Keratinocyte (primary cell): ENCODE data around the gene NUTM2G. TPM values are rescaled to one million over a fixed set of nuclear protein-coding genes. Genes with fewer than 3 reads are reported as not detected.
"Not testable (repeated sequence)": the region's sequence is repeated elsewhere in the genome, so short reads cannot be mapped to it uniquely, and the experiment has no call there.

Experiments used
- DNase-seq: peaks from one replicate; pipeline ENCODE4 v3.0.0-alpha.2; 2011; ENCODE audit warnings: low read depth, missing footprints, low spot score
- FAIRE-seq: peaks from 2 replicates; lab custom pipeline; 2011; peaks lifted over from hg19 to GRCh38; lab: Jason Lieb, UNC
- H2AFZ ChIP-seq: 2 replicates; pipeline ENCODE4 v1.6.0; 2012; ENCODE audit warnings: low read length, control low read depth, inconsistent platforms; ENCODE audit not compliant: control insufficient read depth
- H3K27ac ChIP-seq: 2 replicates; pipeline ENCODE4 v1.5.1; 2011; ENCODE audit warnings: low read length; ENCODE audit not compliant: control insufficient read depth, insufficient read depth
- H3K27me3 ChIP-seq: 3 replicates; pipeline ENCODE4 v1.6.0; 2011; ENCODE audit warnings: low read length; ENCODE audit not compliant: control insufficient read depth, insufficient read depth; ENCODE audit errors: extremely low read depth
- H3K36me3 ChIP-seq, 2 experiments: 2 replicates in 1 of 2; 3 replicates in 1 of 2; pipeline ENCODE4 v1.5.1; 2011; ENCODE audit warnings: low read length in 2 of 2, mild to moderate bottlenecking in 1 of 2; ENCODE audit not compliant: control insufficient read depth in 2 of 2, insufficient read depth in 2 of 2; ENCODE audit errors: extremely low read depth in 1 of 2
- H3K4me1 ChIP-seq: 3 replicates; pipeline ENCODE4 v1.5.1; 2011; ENCODE audit warnings: low read length; ENCODE audit not compliant: control insufficient read depth, insufficient read depth; ENCODE audit errors: extremely low read depth
- H3K4me2 ChIP-seq: 3 replicates; pipeline ENCODE4 v1.6.0; 2011; ENCODE audit warnings: low read depth, low read length; ENCODE audit not compliant: control insufficient read depth, insufficient read depth; ENCODE audit errors: extremely low read depth
- H3K4me3 ChIP-seq, 3 experiments: fragments of 200-600 bp in 1 of 3; sonication (generic) in 1 of 3; 2 replicates in 2 of 3; 3 replicates in 1 of 3; pipeline ENCODE4 v1.5.1; 2011 to 2016; ENCODE audit warnings: low read length in 3 of 3, mild to moderate bottlenecking in 3 of 3, control low read depth in 2 of 3, inconsistent platforms in 1 of 3, low read depth in 1 of 3, mixed read lengths in 1 of 3, mixed run types in 1 of 3, moderate library complexity in 1 of 3; ENCODE audit not compliant: control insufficient read depth in 2 of 3, insufficient read depth in 2 of 3; ENCODE audit errors: extremely low read depth in 1 of 3
- H3K79me2 ChIP-seq: 2 replicates; pipeline ENCODE4 v1.6.0; 2012; ENCODE audit warnings: low read length; ENCODE audit not compliant: control insufficient read depth, insufficient read depth
- H3K9ac ChIP-seq: 3 replicates; pipeline ENCODE4 v1.6.0; 2011; ENCODE audit warnings: low read length; ENCODE audit not compliant: control insufficient read depth, insufficient read depth; ENCODE audit errors: extremely low read depth
- H3K9me1 ChIP-seq: 3 replicates; pipeline ENCODE4 v1.6.0; 2011; ENCODE audit warnings: low read length; ENCODE audit not compliant: control insufficient read depth, insufficient read depth; ENCODE audit errors: extremely low read depth
- H3K9me3 ChIP-seq: 2 replicates; pipeline ENCODE4 v1.5.1; 2012; ENCODE audit warnings: low read depth, low read length; ENCODE audit not compliant: control insufficient read depth
- H4K20me1 ChIP-seq: 3 replicates; pipeline ENCODE4 v1.6.0; 2011; ENCODE audit warnings: low read length; ENCODE audit not compliant: control insufficient read depth, insufficient read depth; ENCODE audit errors: extremely low read depth
- dilution Hi-C: fragments of 300-500 bp; cut with MboI; formaldehyde crosslinking; loops from one replicate; pipeline ENCODE4 v1.7.0; 2020; ENCODE audit warnings: low sequenced_read_pairs; ENCODE audit not compliant: extremely low pct_ligation_motif_present
- polyA plus RNA-seq, 5 experiments: library from polyadenylated mRNA; depleted of rRNA in 3 of 5; stranded (reverse) in 3 of 5; stranded (forward) in 1 of 5; unstranded in 1 of 5; fragments of >200 nt; gene quantifications; 1 replicate in 1 of 5; 2 replicates in 3 of 5; 3 replicates in 1 of 5; pipeline versions ENCODE4 v1.2.1 to v1.2.3, GENCODE V29; 2011 to 2012; ENCODE audit warnings: missing spikeins in 2 of 5, low read depth in 1 of 5, low replicate concordance in 1 of 5

Gene NUTM2G
- polyA plus RNA-seq, 1 donor (not counting 4 experiments of a cell fraction or from before 2014, with no cell fraction given): not detected

DNA sequence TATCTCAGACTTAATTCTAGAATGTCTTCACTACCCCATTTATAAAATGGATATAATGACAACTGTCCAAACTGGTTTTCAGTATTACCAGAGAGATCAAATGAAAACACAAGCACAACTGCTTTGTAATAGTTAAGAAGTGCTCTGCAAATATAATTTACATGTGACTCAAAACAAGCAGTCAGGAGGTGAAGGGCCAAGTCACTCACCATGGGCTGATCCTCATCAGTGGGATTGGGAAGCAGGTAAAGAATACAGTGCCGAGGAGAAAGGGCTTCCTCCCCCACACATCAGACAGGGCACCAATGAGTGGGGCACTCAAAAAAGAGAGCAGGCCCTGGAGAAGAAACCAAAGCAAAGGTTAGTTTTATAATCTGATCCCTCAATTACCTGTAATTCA, 20.7 kb downstream of the NUTM2G start:
- FAIRE-seq, H3K9me3 ChIP-seq, H3K9me1 ChIP-seq, DNase-seq, H4K20me1 ChIP-seq, H3K27me3 ChIP-seq, H3K9ac ChIP-seq, H3K4me2 ChIP-seq, H3K4me3 ChIP-seq, H3K36me3 ChIP-seq, H3K27ac ChIP-seq, H3K4me1 ChIP-seq, H3K79me2 ChIP-seq, H2AFZ ChIP-seq, dilution Hi-C loops: not testable (repeated sequence)

GRCh38 chr9:96950539-96950938, 21.9 kb downstream of the NUTM2G start:
- H3K9ac ChIP-seq, H3K27me3 ChIP-seq, DNase-seq, H3K9me3 ChIP-seq, H3K79me2 ChIP-seq, H2AFZ ChIP-seq, dilution Hi-C loops, H4K20me1 ChIP-seq, H3K9me1 ChIP-seq, H3K4me2 ChIP-seq, H3K36me3 ChIP-seq, H3K27ac ChIP-seq, H3K4me1 ChIP-seq, H3K4me3 ChIP-seq: not testable (repeated sequence)
- FAIRE-seq: peak; percentile 9

DNA sequence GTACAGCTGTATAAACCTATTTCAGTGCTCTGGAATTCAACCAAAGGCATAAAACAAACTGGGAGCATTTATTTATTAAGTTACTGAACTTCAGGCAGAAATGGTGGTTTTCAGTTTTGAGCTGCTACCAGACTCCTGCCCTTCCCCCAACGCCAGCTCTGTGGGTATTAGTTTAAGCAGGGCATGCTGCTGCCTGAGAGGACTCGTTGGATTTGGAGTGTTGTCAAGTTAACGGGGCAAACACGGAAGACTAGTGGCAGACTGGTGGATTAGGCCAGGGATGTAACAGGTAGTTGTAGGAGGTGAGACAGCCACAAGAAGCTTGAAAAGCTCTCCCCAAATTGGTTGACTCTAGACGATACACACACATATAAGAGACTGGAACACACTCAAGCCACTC, 38.9 kb downstream of the NUTM2G start:
- H3K9ac ChIP-seq, H4K20me1 ChIP-seq, H2AFZ ChIP-seq, H3K4me3 ChIP-seq, H3K9me3 ChIP-seq, H3K9me1 ChIP-seq, H3K27me3 ChIP-seq, H3K36me3 ChIP-seq, dilution Hi-C loops, H3K4me1 ChIP-seq: not testable (repeated sequence)
- peak; percentile 92 for FAIRE-seq
- H3K27ac ChIP-seq: peak overlapping the region; percentile 36
- peaks cover 18% of the 10 kb centered on the region for H3K79me2 ChIP-seq
- peak overlapping the region; percentile 45 for H3K4me2 ChIP-seq
- peak; percentile 9 for DNase-seq

DNA sequence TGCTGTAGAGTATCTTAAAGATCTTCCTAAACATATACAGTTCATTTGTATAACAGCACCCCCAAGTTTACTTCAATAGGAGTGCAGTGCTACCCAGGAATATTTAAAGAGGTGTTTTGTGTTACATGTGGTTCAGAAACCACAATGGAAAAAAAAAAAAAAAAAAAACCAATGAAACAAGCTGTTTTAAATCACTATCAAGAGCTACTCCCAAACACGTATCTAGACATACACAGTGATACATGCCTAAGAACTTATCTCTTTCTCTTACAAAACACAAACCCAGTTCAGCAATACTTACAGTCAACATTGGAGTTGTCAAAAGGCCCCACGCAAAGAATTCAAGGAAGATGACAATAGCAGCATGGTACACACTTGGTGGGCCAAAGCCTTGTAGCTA, 43.9 kb downstream of the NUTM2G start:
- H3K27me3 ChIP-seq, H3K4me2 ChIP-seq, H3K27ac ChIP-seq, H3K9me3 ChIP-seq, H3K9me1 ChIP-seq, FAIRE-seq, H3K4me3 ChIP-seq, H3K4me1 ChIP-seq, H3K36me3 ChIP-seq, H2AFZ ChIP-seq, DNase-seq, H3K9ac ChIP-seq, H4K20me1 ChIP-seq, dilution Hi-C loops: not testable (repeated sequence)
- peaks cover 25% of the 10 kb centered on the region for H3K79me2 ChIP-seq

DNA sequence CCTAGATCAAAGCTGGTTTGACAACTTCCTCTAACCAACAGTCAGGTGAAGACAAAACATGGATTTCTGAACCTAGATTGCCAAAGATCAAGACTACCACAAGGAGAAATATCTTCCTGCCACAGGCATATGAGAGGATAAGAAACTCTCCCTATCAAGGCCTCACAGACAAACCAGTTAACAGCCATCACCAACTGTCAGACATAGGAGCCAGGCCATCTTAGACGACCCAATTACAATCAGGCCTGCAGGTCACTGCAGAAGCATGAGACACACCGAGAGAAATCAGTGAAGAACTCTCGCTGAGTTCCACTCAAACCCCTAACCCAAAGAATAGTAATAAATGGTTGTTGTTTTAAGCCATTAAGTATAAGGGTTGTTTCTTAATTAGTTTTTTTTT, 45.4 kb downstream of the NUTM2G start:
- H3K4me1 ChIP-seq, FAIRE-seq, H3K36me3 ChIP-seq, H3K4me3 ChIP-seq, H3K27ac ChIP-seq, H3K27me3 ChIP-seq, H4K20me1 ChIP-seq, H3K4me2 ChIP-seq, H3K9me3 ChIP-seq, dilution Hi-C loops, H2AFZ ChIP-seq, DNase-seq, H3K9ac ChIP-seq, H3K9me1 ChIP-seq: not testable (repeated sequence)
- peaks cover 37% of the 10 kb centered on the region for H3K79me2 ChIP-seq
